ENCODE results near the gene EPHB3.

GRCh38 chr3:184532940-184533732 is 28.4 kb upstream of the EPHB3 start:
- TF ChIP-seq CTCF (IDR thresholded peaks at IDR 0.05) = no peak
- TF ChIP-seq POLR2A (IDR thresholded peaks at IDR 0.05) = no peak
- no peak for TF ChIP-seq EP300 (IDR thresholded peaks at IDR 0.05)
- no peak for TF ChIP-seq POLR2AphosphoS5 (IDR thresholded peaks at IDR 0.05)

All from sigmoid colon (tissue), 4 donors.